GM21529 (cell line): ENCODE measurements around the gene VWF.

Experiments
- ATAC-seq: cut with Tn5 transposase; IDR thresholded peaks from one replicate; pipeline ENCODE4 v1.9.1; 2021; ENCODE audit not compliant: unreplicated experiment

The VWF gene

GRCh38 chr12:5960783-5961182, 163.7 kb downstream of the VWF start:
- ATAC-seq: no peak

- ATAC-seq: no peak
Observed at GRCh38 chr12:5956987-5957386, 167.5 kb downstream of the VWF start.

- no peak for ATAC-seq
Observed at GRCh38 chr12:5954661-5955060, 169.8 kb downstream of the VWF start.

DNA sequence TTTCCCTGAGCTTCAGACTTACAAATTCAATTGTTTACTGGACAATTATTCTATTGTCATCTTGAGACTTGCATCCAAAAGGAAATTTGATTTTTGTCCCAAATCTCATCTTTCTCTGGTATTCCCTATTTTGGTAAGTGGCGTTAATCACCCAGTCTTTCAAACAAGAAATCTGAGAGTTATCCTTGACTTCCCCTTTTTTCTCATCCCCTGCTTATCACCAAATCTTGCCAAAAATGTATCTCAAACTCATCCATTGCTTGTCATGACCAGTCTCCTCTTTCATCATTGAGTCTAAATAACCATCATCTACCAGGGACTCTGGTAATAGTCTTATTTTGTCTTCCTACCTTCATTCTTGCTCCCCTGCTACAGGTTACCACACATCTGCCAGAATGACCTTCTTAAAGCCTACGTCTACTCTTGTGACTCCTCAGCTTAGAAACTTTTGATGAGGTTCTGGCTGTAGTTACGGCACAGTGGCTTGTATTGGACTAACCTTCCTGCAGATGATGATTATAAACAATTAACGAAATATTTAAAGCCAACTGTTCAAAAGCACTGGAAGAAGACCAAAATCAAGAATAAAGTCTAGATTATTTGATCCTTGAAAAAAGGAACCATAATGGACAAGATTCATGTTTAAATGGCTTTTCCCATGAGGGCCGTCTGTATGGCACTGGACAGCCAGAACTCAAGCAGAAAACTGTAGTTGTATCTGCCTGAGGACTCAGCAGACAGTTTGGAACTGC, 170.5 kb downstream of the VWF start:
- ATAC-seq: no peak

GRCh38 chr12:5952031-5952430, 172.4 kb downstream of the VWF start:
- no peak for ATAC-seq

GRCh38 chr12:5948696-5949095, 175.8 kb downstream of the VWF start:
- no peak for ATAC-seq

DNA sequence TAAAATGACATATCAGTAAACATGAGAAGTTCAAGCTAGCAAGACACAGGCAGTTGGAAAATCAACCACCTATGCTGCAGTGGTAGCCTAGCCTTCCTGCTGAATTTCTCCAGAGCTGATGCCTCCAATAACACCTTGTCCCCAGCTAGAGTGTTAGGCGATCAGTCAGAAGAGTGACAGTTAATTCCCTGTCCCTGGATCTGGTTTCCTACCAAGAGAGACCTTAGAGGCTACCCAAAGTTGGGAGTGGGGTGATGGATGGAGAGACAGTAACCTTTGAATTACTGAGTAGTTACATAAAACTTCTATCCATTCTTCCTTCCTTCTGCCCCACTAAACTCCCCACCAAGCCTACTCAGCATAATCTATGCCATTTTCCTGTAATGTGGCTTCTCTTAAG, 177.5 kb downstream of the VWF start:
- no peak for ATAC-seq

GRCh38 chr12:5946388-5946787, 178.1 kb downstream of the VWF start:
- ATAC-seq: no peak

GRCh38 chr12:5945071-5946008, 179.1 kb downstream of the VWF start, which contains the start of gene ANO2:
Gene ANO2 (minus strand): TSS chr12:5945259. CDS start chr12:5945217, 42 bp downstream.
- no peak for ATAC-seq

GRCh38 chr12:5944688-5945070, 179.8 kb downstream of the VWF start:
- no peak for ATAC-seq

DNA sequence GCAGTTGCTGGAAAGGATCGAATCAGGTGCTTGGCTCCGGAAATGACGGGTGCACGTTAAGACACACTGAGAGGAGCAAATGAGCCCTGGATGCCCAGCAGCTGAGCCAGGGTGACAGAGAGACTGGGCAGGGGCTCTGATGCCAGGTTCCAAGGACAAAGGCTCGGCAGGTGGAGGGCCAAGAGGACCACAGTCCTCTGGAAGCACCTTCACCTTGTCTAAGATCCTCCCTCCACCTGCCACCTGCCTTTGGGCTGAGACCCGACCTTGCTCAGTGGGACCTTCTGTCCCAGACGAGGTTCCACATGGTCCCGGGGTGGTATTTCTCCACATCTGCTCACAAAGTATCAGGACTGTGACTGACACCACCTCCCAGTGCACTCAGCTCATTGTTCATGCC, 180.4 kb downstream of the VWF start:
- no peak for ATAC-seq

GRCh38 chr12:5941907-5942306, 182.6 kb downstream of the VWF start:
- no peak for ATAC-seq

GRCh38 chr12:5927732-5928516, 196.5 kb downstream of the VWF start:
- no peak for ATAC-seq

DNA sequence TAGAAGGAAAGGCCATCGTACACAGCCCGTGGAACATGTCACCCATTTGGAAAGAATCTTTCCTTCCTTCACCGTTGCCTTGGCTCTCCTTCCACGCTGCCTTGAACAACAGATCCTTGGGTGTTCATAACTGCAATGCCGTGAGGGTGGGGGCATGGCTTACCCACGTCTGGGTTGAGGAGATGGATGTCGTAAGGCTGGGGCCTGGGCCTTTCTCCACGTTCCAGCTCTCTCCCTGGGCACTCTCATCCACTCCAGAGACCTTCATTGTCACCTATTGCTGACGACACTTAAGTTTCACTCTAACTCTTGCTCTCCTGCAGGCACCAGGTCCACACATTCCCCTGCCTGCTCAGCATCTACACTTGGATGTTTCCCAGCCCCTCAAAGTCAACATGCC, 198.8 kb downstream of the VWF start:
- no peak for ATAC-seq

DNA sequence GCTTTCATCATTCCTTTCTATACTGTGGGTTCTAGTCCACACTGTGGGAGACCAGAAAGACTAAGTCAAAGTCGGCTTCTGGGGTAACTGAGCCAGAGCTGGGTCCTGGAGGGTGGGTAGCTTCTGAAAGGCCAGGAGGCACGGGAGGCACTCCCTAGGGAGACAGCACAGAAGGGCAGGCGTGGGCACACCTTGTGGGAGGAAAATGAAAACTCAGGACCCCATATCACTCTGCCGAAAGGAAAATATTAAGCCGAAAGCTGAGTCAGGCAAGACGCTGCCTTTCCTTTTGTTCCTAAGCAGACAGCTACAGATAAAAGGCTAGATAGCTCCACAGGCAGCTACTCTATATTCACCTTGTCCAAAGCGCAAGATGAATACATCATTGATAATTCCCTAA, 200.1 kb downstream of the VWF start:
- no peak for ATAC-seq

DNA sequence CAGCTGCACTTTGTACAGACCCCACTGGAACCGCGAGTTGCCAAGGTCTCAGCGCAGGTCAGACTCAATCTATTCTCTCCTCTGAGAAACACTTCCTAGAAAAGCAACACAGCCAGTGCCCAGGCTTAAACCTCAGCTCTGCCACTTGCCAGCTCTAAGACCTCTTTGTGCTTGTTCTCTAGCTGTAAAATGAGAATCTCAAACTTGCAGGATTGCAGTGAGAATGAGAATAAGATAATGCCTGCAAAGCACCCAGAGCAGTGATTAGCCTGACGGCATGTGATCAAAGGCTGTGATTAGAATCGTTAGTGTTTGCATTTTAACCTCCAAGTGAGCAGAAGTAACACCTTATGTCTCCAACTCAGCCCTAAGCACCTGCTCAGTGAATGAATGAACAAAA, 200.7 kb downstream of the VWF start:
- no peak for ATAC-seq

- ATAC-seq: no peak
Observed at GRCh38 chr12:5923043-5923605, 201.3 kb downstream of the VWF start.

DNA sequence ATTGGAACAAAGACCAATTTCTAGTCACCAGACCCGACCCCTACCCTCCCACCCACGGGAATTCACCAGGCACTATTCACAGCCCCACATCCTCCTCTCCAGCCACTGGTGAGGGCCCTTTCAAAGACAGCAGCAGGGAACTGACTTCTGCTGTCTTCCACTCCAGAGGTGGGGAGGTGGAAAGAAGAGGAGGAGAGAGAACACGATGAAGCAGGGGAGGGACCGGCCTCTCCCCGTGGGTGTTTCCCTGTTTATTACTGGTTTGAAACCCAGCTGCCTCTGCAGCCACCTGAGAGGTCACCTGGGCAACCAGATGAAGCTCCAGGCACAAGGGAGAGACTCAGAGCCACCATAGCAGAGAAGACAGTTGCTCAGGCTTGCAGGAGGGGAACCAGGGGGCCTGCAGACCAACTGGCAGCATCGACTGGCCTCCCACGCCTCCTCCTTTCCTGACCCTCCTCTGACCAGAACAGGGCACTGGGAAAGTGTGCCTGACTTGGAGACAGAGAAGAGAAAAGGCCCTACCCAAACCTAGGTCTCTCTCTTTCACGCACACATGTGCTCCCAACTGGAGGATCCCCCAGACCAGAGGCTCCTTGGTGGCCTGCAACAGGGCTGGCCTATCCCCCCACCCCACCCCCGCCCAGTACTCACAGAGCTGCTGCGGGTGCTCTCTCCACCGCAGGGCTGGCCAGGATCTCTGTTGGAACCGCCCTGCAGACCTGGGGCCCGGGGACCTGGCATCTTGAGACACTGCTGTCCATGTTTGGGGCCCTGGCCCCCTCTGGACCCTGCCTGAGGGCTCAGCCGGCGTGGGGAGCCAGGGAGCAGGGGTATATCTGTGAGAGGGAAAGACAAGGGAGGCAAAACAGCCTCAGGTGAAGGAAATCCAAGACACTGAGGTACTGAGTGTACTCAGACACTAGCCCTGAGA, 202.2 kb downstream of the VWF start:
- no peak for ATAC-seq

DNA sequence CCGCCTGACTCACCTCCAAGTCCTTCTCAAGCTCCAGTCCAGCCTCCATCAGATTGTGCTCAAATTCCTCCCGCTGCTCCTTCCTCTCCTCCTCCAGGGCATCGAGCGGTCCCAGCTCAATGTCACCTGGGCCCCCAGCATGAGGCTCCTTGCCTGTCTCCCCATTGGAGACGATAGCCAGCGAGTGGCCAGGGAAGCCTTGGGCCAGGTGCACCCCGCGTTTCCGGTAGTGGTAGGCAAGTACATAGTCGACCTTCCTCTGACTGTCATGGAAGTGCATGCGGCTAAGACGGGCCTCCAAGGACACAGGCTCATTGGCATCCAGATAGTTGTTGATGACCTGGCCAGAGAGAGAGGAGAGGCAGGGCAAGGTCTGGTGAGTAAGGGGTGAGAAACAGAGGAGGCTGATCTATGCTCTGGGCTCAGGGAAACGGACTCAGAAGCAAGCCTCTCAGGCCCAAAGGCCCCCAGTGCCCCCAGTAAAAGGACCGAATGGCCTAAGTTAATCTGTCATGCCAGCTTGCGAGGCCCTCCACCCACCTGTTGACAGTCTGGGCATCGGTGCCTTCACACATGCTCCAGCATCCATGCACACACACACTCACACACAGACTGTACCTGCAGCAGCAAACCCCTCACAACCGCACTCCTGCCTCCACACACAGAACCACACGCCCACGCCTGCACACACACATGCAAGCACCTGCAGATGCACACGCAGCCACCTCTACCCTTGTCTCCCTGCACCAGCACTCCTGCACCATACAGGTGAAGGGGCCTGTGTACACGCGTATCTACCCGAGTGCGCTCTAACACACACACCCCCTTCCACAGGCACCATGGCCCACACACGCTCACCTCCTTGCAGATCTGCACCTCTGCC, 203.2 kb downstream of the VWF start:
- no peak for ATAC-seq
